Calu3 (cell line): ENCODE measurements around the gene TANC1. TPM values are rescaled to one million over a fixed set of nuclear protein-coding genes. Genes with fewer than 3 reads are reported as not detected.

ENCODE experiments used
- BruUV-seq: library from RNA; stranded (reverse); fragments of 400-500 nt; replicated peaks from 2 replicates; lab custom pipeline; 2021; lab: Mats Ljungman, UMichigan
- CTCF ChIA-PET: fragments of 300-600 bp; sonication (Branson Sonifier 250); formaldehyde crosslinking; loops from one replicate; lab custom pipeline; 2022; ENCODE audit warnings: antibody characterized with exemption; lab: Charles Lee
- DNase-seq: peaks from one replicate; pipeline ENCODE4 v3.0.0; 2022
- H3K27ac Mint-ChIP-seq: one replicate; pipeline ENCODE4 v1.8.0; 2022; ENCODE audit warnings: mixed read lengths; ENCODE audit not compliant: unreplicated experiment
- H3K27me3 Mint-ChIP-seq: one replicate; pipeline ENCODE4 v1.8.0; 2022; ENCODE audit warnings: mixed read lengths; ENCODE audit not compliant: unreplicated experiment
- H3K36me3 Mint-ChIP-seq: one replicate; pipeline ENCODE4 v1.8.0; 2022; ENCODE audit warnings: mild to moderate bottlenecking, moderate library complexity, mixed read lengths; ENCODE audit not compliant: insufficient read depth, unreplicated experiment
- H3K4me1 Mint-ChIP-seq: one replicate; pipeline ENCODE4 v1.8.0; 2022; ENCODE audit warnings: mild to moderate bottlenecking, low read depth, mixed read lengths; ENCODE audit not compliant: unreplicated experiment
- H3K4me3 Mint-ChIP-seq: one replicate; pipeline ENCODE4 v1.8.0; 2022; ENCODE audit warnings: mild to moderate bottlenecking, low read depth, moderate library complexity, mixed read lengths; ENCODE audit not compliant: unreplicated experiment
- H3K9me3 Mint-ChIP-seq: one replicate; pipeline ENCODE4 v1.8.0; 2022; ENCODE audit warnings: low read depth, mixed read lengths; ENCODE audit not compliant: unreplicated experiment
- intact Hi-C: fragments of 100-400 bp; cut with micrococcal nuclease; formaldehyde crosslinking; loops from one replicate; pipeline ENCODE4 v1.10.0; 2022; ENCODE audit not compliant: unreplicated experiment
- total RNA-seq: library from RNA; stranded (reverse); gene quantifications from 2 replicates; pipeline ENCODE4 v1.2.3, GENCODE V29; 2022
- TF ChIP-seq, protein P1 (sequence below): fragments of 200-600 bp; IDR thresholded peaks from one replicate; pipeline ENCODE4 v1.8.0; 2022; ENCODE audit warnings: antibody characterized with exemption; ENCODE audit not compliant: unreplicated experiment

TANC1 gene
- total RNA-seq, 1 experiment from 2014 or later: 41.2 TPM

DNA sequence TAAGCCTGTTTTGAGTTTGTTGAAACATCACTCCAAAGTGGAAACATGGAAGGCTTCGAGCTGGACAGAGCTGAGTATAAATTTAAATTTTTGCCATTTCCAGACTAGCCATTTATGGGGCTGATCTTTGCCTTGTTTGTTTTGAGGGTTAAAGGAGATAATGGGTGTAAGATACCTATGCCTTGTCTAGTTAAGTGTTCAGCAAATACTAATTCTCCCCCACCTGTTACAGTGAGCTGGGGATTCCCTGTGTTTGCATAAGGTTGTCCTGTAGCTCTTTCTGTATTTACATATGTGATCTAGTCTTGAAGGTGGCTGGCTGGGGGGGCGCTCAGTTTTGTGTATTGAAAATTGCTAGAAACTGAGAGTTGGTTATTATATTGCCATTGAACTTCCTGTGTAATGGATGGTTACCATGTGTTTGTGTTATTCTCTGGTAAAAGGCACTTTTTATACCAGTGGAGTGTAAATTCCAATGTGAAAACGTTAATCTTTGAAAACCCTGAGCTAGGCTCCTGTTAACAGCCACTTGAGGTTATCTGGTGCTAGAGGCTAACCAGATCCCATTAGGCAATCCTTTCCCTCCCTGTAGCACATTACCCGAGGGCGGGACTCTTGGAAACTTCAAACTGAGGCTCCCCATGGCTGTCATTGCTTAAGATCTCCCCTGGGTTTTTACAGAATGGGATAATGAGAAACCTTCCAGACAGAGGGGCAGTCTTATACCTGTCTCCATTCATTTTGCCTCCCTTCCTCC is 26.7 kb downstream of the TANC1 start:
- Mint-ChIP-seq H3K36me3 (no peaks in the 10 kb centered on the region), H3K4me1 (peaks cover 58% of the 10 kb centered on the region), H3K27ac (no peak overlapping the region), H3K9me3 (no peaks in the 10 kb centered on the region), H3K27me3 (no peaks in the 10 kb centered on the region), H3K4me3 (no peak overlapping the region)
- CTCF ChIA-PET: interaction anchor here (0.6 kb wide), 1 partner anchor 148 kb away, joined by 4 read pairs; no protein-coding TSS in a partner anchor
- BruUV-seq: no TSS peak
- no peak for DNase-seq
- TF ChIP-seq, protein P1, sequence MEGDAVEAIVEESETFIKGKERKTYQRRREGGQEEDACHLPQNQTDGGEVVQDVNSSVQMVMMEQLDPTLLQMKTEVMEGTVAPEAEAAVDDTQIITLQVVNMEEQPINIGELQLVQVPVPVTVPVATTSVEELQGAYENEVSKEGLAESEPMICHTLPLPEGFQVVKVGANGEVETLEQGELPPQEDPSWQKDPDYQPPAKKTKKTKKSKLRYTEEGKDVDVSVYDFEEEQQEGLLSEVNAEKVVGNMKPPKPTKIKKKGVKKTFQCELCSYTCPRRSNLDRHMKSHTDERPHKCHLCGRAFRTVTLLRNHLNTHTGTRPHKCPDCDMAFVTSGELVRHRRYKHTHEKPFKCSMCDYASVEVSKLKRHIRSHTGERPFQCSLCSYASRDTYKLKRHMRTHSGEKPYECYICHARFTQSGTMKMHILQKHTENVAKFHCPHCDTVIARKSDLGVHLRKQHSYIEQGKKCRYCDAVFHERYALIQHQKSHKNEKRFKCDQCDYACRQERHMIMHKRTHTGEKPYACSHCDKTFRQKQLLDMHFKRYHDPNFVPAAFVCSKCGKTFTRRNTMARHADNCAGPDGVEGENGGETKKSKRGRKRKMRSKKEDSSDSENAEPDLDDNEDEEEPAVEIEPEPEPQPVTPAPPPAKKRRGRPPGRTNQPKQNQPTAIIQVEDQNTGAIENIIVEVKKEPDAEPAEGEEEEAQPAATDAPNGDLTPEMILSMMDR: no peak
- intact Hi-C loops: no loop called here

DNA sequence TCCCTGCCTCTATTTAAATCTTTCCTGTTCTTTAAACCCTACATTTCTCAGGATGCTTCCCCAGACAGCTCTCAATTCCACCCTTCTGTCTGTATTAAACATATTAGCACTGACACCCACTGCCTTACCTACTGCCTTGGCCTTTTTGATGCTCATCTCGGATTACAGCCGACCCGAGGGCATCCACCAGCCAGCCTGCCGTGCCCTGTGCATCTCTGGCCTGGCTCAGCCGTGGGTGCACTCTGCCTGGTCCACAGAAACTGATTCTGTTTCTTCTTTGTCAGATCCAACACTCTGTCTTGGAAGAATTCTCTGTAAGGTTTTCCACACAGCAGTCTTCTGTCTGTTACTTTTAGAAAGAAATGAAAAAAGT is 27.2 kb downstream of the TANC1 start:
- Mint-ChIP-seq H3K4me3 (no peak overlapping the region), H3K36me3 (no peaks in the 10 kb centered on the region), H3K9me3 (no peaks in the 10 kb centered on the region), H3K4me1 (peaks cover 53% of the 10 kb centered on the region), H3K27me3 (no peaks in the 10 kb centered on the region), H3K27ac (no peak overlapping the region)
- TF ChIP-seq, protein P1: no peak
- no peak for DNase-seq
- intact Hi-C loops: no loop called here
- no TSS peak for BruUV-seq
- CTCF ChIA-PET: interaction anchor here (0.6 kb wide), 1 partner anchor 147 kb away, joined by 4 read pairs; no protein-coding TSS in a partner anchor

DNA sequence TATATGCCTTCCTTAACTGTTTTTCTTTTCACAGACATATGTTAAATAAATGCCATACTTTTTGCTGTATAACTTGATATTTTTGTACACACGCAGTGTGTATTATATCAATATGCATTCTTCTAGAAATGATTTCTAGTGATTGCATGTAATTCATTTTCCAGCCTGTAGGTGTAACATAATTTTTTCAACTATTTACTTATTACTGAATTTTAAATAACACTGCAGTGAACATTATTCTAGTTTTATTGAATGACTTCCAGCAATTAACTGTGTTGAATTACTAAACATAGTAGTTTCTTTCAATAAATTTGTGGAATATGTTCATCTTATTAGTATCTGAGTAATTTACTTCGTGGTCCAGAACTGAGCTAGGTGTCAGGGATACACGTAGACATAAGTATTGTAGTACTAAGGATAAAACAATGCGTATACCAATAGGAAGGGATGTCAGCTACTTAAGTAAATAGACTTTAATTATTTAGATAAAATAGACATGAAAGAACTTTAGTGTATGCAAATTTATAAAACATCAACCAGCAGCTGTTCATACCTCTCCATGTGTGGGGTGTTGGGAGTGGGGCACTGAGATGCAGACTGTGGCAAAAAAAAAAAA is 28.0 kb downstream of the TANC1 start:
- H3K36me3 Mint-ChIP-seq: no peaks in the 10 kb centered on the region
- CTCF ChIA-PET: interaction anchor here (0.7 to 1.2 kb wide), 4 partner anchors 10 to 88 kb away, joined by 3 to 6 read pairs (median 5); no protein-coding TSS in a partner anchor
- no peaks in the 10 kb centered on the region for H3K27me3 Mint-ChIP-seq
- H3K27ac Mint-ChIP-seq: no peak overlapping the region
- no peak for DNase-seq
- H3K4me3 Mint-ChIP-seq: no peak overlapping the region
- H3K9me3 Mint-ChIP-seq: no peaks in the 10 kb centered on the region
- intact Hi-C loops: no loop called here
- H3K4me1 Mint-ChIP-seq: peaks cover 49% of the 10 kb centered on the region
- BruUV-seq: no TSS peak
- TF ChIP-seq, protein P1: no peak

DNA sequence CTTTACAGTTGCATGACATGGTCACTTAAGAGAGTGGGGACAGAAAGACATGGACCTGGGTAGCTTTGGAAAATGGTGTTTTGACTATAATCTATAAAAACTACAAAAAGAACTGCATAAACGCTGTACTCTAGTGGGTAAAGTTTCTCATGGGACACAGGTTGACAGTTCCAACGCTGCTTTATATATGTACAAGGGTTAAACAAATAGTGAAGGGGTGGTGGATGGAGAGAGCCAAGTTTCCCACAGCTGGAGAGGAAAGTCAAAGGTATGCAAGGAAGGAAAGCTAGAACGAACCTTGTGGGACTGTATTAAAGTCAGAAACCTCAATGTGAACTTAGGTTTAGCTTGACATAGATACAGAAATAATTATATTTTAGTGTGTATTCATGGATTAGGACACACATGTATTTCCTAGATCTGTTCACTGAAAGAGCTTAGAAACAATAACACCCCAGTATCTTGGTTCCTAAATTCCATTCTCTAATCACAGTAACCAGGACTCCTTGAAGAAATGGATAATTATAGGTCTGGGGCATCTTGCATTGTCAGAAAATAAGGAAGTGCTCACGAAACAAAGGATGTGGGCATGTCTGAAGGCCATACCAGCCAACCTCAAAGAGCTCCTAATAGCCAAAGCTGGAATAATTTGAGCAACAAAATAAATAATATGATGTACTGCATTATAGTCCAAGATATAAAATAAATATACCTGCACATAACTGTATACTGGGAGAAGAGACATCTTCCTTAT is 28.8 kb downstream of the TANC1 start:
- BruUV-seq: no TSS peak
- H3K27ac Mint-ChIP-seq: no peak overlapping the region
- H3K27me3 Mint-ChIP-seq: no peaks in the 10 kb centered on the region
- no peaks in the 10 kb centered on the region for H3K36me3 Mint-ChIP-seq
- CTCF ChIA-PET: interaction anchor here (0.7 to 1.2 kb wide), 4 partner anchors 10 to 87 kb away, joined by 3 to 6 read pairs (median 5); no protein-coding TSS in a partner anchor
- H3K4me3 Mint-ChIP-seq: no peak overlapping the region
- TF ChIP-seq, protein P1: no peak
- DNase-seq: no peak
- H3K4me1 Mint-ChIP-seq: peaks cover 46% of the 10 kb centered on the region
- intact Hi-C loops: no loop called here
- no peaks in the 10 kb centered on the region for H3K9me3 Mint-ChIP-seq
